ENCODE results near the gene SIGLECL1. TPM values are rescaled to one million over a fixed set of nuclear protein-coding genes. Genes with fewer than 3 reads are reported as not detected.
A peak's percentile ranks its signal among the peaks of the same experiment; 100 is the strongest.

Gene SIGLECL1
- total and polyA plus RNA-seq, 2 experiments from 2014 or later = not detected

GRCh38 chr19:51258165-51259160 is 7.6 kb downstream of the SIGLECL1 start:
- Histone ChIP-seq H3K27me3 (ENCODE audit: insufficient read depth) (no peaks in the 10 kb centered on the region), H3K4me3 (no peak overlapping the region; the same call in 1 of the 2 replicates), H3K36me3 (ENCODE audit: insufficient read depth) (no peaks in the 10 kb centered on the region), H3K27ac (ENCODE audit: low read depth) (0 out of 2 replicates have a peak overlapping the region, but pooled peaks have one; percentile 20), H2AFZ (peak overlapping the region; percentile 72; the same call in 1 of the 2 replicates), H3K79me2 (replicated peaks; ENCODE audit: insufficient read depth) (no peaks in the 10 kb centered on the region), H3K4me2 (peak overlapping the region; percentile 55), H3K4me1 (ENCODE audit: insufficient read depth) (peaks cover 14% of the 10 kb centered on the region), H3F3A (replicated peaks; ENCODE audit: low read depth) (no peaks in the 10 kb centered on the region), H4K20me1 (replicated peaks; ENCODE audit: insufficient read depth) (no peaks in the 10 kb centered on the region), H3K9me2 (ENCODE audit: insufficient read depth) (no peaks in the 10 kb centered on the region)
- Mint-ChIP-seq H3K4me1 (peaks cover 13% of the 10 kb centered on the region; the same call in 2 of the 3 replicates), H3K9me3 (peaks cover 8% of the 10 kb centered on the region; the same call in 1 of the 3 replicates), H3K27ac (0 out of 2 replicates have a peak overlapping the region, but pooled peaks have one; percentile 17), H3K36me3 (ENCODE audit: low read depth) (peaks cover 3% of the 10 kb centered on the region; the same call in 1 of the 3 replicates), H3K4me3 (no peak overlapping the region), H3K27me3 (ENCODE audit: insufficient read depth, low read depth, poor library complexity) (no peaks in the 10 kb centered on the region)
- DNase-seq (ENCODE audit: low spot score) (peak; percentile 8), ATAC-seq (no peak; the same call in 2 of the 3 replicates)
- TF ChIP-seq, protein P1, sequence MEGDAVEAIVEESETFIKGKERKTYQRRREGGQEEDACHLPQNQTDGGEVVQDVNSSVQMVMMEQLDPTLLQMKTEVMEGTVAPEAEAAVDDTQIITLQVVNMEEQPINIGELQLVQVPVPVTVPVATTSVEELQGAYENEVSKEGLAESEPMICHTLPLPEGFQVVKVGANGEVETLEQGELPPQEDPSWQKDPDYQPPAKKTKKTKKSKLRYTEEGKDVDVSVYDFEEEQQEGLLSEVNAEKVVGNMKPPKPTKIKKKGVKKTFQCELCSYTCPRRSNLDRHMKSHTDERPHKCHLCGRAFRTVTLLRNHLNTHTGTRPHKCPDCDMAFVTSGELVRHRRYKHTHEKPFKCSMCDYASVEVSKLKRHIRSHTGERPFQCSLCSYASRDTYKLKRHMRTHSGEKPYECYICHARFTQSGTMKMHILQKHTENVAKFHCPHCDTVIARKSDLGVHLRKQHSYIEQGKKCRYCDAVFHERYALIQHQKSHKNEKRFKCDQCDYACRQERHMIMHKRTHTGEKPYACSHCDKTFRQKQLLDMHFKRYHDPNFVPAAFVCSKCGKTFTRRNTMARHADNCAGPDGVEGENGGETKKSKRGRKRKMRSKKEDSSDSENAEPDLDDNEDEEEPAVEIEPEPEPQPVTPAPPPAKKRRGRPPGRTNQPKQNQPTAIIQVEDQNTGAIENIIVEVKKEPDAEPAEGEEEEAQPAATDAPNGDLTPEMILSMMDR (conservative IDR thresholded peaks at IDR 0.05; ENCODE audit: low read depth in 2 of 2) = no peak
- TF ChIP-seq EZH2phosphoT487 (IDR thresholded peaks at IDR 0.05; ENCODE audit: unreplicated experiment) (no peak), CREB1 (CRISPR knock-in tag; IDR thresholded peaks at IDR 0.05; ENCODE audit: low read depth) (no peak), JUNB (IDR thresholded peaks at IDR 0.05; ENCODE audit: unreplicated experiment) (no peak), ZNF114 (CRISPR knock-in tag; IDR thresholded peaks at IDR 0.05) (no peak), EZH2 (IDR thresholded peaks at IDR 0.05; ENCODE audit: low read depth, unreplicated experiment) (no peak), NANOG (IDR thresholded peaks at IDR 0.05; ENCODE audit: borderline replicate concordance) (no peak), ETS1 (IDR thresholded peaks at IDR 0.05) (no peak), STAT1 (IDR thresholded peaks at IDR 0.05; ENCODE audit: unreplicated experiment) (no peak), ZNF331 (CRISPR knock-in tag; IDR thresholded peaks at IDR 0.05; ENCODE audit: low read depth) (no peak), POLR2AphosphoS5 (IDR thresholded peaks at IDR 0.05; ENCODE audit: low read depth) (no peak)
- TF ChIP-seq, protein P2, sequence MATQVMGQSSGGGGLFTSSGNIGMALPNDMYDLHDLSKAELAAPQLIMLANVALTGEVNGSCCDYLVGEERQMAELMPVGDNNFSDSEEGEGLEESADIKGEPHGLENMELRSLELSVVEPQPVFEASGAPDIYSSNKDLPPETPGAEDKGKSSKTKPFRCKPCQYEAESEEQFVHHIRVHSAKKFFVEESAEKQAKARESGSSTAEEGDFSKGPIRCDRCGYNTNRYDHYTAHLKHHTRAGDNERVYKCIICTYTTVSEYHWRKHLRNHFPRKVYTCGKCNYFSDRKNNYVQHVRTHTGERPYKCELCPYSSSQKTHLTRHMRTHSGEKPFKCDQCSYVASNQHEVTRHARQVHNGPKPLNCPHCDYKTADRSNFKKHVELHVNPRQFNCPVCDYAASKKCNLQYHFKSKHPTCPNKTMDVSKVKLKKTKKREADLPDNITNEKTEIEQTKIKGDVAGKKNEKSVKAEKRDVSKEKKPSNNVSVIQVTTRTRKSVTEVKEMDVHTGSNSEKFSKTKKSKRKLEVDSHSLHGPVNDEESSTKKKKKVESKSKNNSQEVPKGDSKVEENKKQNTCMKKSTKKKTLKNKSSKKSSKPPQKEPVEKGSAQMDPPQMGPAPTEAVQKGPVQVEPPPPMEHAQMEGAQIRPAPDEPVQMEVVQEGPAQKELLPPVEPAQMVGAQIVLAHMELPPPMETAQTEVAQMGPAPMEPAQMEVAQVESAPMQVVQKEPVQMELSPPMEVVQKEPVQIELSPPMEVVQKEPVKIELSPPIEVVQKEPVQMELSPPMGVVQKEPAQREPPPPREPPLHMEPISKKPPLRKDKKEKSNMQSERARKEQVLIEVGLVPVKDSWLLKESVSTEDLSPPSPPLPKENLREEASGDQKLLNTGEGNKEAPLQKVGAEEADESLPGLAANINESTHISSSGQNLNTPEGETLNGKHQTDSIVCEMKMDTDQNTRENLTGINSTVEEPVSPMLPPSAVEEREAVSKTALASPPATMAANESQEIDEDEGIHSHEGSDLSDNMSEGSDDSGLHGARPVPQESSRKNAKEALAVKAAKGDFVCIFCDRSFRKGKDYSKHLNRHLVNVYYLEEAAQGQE (IDR thresholded peaks at IDR 0.05; ENCODE audit: unreplicated experiment) = no peak
- TF ChIP-seq, protein P3, sequence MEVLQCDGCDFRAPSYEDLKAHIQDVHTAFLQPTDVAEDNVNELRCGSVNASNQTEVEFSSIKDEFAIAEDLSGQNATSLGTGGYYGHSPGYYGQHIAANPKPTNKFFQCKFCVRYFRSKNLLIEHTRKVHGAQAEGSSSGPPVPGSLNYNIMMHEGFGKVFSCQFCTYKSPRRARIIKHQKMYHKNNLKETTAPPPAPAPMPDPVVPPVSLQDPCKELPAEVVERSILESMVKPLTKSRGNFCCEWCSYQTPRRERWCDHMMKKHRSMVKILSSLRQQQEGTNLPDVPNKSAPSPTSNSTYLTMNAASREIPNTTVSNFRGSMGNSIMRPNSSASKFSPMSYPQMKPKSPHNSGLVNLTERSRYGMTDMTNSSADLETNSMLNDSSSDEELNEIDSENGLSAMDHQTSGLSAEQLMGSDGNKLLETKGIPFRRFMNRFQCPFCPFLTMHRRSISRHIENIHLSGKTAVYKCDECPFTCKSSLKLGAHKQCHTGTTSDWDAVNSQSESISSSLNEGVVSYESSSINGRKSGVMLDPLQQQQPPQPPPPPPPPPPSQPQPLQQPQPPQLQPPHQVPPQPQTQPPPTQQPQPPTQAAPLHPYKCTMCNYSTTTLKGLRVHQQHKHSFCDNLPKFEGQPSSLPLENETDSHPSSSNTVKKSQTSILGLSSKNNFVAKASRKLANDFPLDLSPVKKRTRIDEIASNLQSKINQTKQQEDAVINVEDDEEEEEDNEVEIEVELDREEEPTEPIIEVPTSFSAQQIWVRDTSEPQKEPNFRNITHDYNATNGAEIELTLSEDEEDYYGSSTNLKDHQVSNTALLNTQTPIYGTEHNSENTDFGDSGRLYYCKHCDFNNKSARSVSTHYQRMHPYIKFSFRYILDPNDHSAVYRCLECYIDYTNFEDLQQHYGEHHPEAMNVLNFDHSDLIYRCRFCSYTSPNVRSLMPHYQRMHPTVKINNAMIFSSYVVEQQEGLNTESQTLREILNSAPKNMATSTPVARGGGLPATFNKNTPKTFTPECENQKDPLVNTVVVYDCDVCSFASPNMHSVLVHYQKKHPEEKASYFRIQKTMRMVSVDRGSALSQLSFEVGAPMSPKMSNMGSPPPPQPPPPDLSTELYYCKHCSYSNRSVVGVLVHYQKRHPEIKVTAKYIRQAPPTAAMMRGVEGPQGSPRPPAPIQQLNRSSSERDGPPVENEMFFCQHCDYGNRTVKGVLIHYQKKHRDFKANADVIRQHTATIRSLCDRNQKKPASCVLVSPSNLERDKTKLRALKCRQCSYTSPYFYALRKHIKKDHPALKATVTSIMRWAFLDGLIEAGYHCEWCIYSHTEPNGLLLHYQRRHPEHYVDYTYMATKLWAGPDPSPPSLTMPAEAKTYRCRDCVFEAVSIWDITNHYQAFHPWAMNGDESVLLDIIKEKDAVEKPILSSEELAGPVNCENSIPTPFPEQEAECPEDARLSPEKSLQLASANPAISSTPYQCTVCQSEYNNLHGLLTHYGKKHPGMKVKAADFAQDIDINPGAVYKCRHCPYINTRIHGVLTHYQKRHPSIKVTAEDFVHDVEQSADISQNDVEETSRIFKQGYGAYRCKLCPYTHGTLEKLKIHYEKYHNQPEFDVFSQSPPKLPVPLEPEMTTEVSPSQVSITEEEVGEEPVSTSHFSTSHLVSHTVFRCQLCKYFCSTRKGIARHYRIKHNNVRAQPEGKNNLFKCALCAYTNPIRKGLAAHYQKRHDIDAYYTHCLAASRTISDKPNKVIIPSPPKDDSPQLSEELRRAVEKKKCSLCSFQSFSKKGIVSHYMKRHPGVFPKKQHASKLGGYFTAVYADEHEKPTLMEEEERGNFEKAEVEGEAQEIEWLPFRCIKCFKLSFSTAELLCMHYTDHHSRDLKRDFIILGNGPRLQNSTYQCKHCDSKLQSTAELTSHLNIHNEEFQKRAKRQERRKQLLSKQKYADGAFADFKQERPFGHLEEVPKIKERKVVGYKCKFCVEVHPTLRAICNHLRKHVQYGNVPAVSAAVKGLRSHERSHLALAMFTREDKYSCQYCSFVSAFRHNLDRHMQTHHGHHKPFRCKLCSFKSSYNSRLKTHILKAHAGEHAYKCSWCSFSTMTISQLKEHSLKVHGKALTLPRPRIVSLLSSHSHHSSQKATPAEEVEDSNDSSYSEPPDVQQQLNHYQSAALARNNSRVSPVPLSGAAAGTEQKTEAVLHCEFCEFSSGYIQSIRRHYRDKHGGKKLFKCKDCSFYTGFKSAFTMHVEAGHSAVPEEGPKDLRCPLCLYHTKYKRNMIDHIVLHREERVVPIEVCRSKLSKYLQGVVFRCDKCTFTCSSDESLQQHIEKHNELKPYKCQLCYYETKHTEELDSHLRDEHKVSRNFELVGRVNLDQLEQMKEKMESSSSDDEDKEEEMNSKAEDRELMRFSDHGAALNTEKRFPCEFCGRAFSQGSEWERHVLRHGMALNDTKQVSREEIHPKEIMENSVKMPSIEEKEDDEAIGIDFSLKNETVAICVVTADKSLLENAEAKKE (CRISPR knock-in tag; IDR thresholded peaks at IDR 0.05) = no peak

Data from GM23338 (cell line).